ENCODE results near the gene LZTS2. TPM values are rescaled to one million over a fixed set of nuclear protein-coding genes. Genes with fewer than 3 reads are reported as not detected.

LZTS2 gene
- total RNA-seq, 1 experiment from 2014 or later: 93.0 TPM

- intact Hi-C loops (cut with micrococcal nuclease): no loop called here
Observed at GRCh38 chr10:101035916-101036702, 36.5 kb downstream of the LZTS2 start.

More at GRCh38 chr10:101035916-101036702, 36.5 kb downstream of the LZTS2 start:
- ChIA-PET RAD21 (ENCODE audit: low non-redundant PET in 1 of 2, low total read pairs in 2 of 2, uncharacterized antibody in 2 of 2, unreplicated experiment in 2 of 2) (no interaction called here), CTCF (no interaction called here), POLR2A (no interaction called here)
- no peak for DNase-seq (ENCODE audit: low read depth, low spot score)
- BruUV-seq (replicated peaks): no TSS peak
- no peaks in the 10 kb centered on the region for H3K9me2 ChIP-seq (ENCODE audit: insufficient read depth)
- H3K9me3 ChIP-seq (ENCODE audit: control insufficient read depth in 1 of 2, insufficient read depth in 1 of 2, low read depth in 1 of 2, low read length in 2 of 2): no peaks in the 10 kb centered on the region
- H3K27me3 ChIP-seq (ENCODE audit: insufficient read depth, low read length): no peaks in the 10 kb centered on the region
- H3K27ac ChIP-seq (ENCODE audit: low read depth, low read length): no peak overlapping the region
- no peak overlapping the region for H3K4me2 ChIP-seq (ENCODE audit: low read length)
- H3K79me2 ChIP-seq (ENCODE audit: insufficient read depth, low read length): peaks cover 12% of the 10 kb centered on the region
- no peak for ATAC-seq
- no peak overlapping the region for H3K4me3 ChIP-seq (replicated peaks in 1 of 2; ENCODE audit: low read depth in 1 of 2, low read length in 2 of 2)
- peaks cover 15 to 30% of the 10 kb centered on the region in 2 experiments for H3K4me1 ChIP-seq (ENCODE audit: control insufficient read depth in 1 of 2, insufficient read depth in 2 of 2, low read length in 2 of 2)
- H2AFZ ChIP-seq (ENCODE audit: low read depth, low read length, poor library complexity, severe bottlenecking): no peak overlapping the region
- no peak overlapping the region for H3K9ac ChIP-seq (ENCODE audit: low read length)
- H3K36me3 ChIP-seq (ENCODE audit: control insufficient read depth in 1 of 2, insufficient read depth in 2 of 2, low read length in 2 of 2): peaks cover 22 to 43% of the 10 kb centered on the region in 2 experiments
- H4K20me1 ChIP-seq (ENCODE audit: insufficient read depth): no peaks in the 10 kb centered on the region
- no peak for TF ChIP-seq POLR2A (IDR thresholded peaks at IDR 0.05; ENCODE audit: borderline replicate concordance, extremely low read depth, insufficient read depth, insufficient read length)
- TF ChIP-seq ZBTB33 (IDR thresholded peaks at IDR 0.05; ENCODE audit: extremely low read depth, insufficient replicate concordance, low read length): no peak
- TF ChIP-seq CBX3 (IDR thresholded peaks at IDR 0.05; ENCODE audit: low read depth): no peak
- TF ChIP-seq RAD21 (IDR thresholded peaks at IDR 0.05; ENCODE audit: low read depth): no peak
- no peak for TF ChIP-seq CEBPB (IDR thresholded peaks at IDR 0.05; ENCODE audit: low read depth)
- no peak for TF ChIP-seq EZH2phosphoT487 (IDR thresholded peaks at IDR 0.05; ENCODE audit: borderline replicate concordance)
- TF ChIP-seq POLR2AphosphoS5 (IDR thresholded peaks at IDR 0.05; ENCODE audit: low read depth, low read length): no peak
- TF ChIP-seq TCF7L2 (IDR thresholded peaks at IDR 0.05; ENCODE audit: borderline replicate concordance, extremely low read depth, insufficient read depth, insufficient read length): no peak
- no peak for TF ChIP-seq YY1 (IDR thresholded peaks at IDR 0.05; ENCODE audit: extremely low read depth, insufficient replicate concordance, low read depth, low read length)
- TF ChIP-seq EGR1 (IDR thresholded peaks at IDR 0.05; ENCODE audit: low read depth): no peak
- no peak for TF ChIP-seq ELF1 (IDR thresholded peaks at IDR 0.05; ENCODE audit: borderline replicate concordance, low read depth)
- no peak for TF ChIP-seq ATF3 (IDR thresholded peaks at IDR 0.05)
- no peak for TF ChIP-seq FOSL1 (IDR thresholded peaks at IDR 0.05; ENCODE audit: low read depth)
- no peak for TF ChIP-seq SIN3A (IDR thresholded peaks at IDR 0.05; ENCODE audit: low read depth)
- TF ChIP-seq SP1 (IDR thresholded peaks at IDR 0.05; ENCODE audit: low read depth): no peak
- TF ChIP-seq ZFX (IDR thresholded peaks at IDR 0.05): no peak
- TF ChIP-seq, protein P1, sequence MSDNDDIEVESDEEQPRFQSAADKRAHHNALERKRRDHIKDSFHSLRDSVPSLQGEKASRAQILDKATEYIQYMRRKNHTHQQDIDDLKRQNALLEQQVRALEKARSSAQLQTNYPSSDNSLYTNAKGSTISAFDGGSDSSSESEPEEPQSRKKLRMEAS (IDR thresholded peaks at IDR 0.05): no peak
- TF ChIP-seq, protein P2, sequence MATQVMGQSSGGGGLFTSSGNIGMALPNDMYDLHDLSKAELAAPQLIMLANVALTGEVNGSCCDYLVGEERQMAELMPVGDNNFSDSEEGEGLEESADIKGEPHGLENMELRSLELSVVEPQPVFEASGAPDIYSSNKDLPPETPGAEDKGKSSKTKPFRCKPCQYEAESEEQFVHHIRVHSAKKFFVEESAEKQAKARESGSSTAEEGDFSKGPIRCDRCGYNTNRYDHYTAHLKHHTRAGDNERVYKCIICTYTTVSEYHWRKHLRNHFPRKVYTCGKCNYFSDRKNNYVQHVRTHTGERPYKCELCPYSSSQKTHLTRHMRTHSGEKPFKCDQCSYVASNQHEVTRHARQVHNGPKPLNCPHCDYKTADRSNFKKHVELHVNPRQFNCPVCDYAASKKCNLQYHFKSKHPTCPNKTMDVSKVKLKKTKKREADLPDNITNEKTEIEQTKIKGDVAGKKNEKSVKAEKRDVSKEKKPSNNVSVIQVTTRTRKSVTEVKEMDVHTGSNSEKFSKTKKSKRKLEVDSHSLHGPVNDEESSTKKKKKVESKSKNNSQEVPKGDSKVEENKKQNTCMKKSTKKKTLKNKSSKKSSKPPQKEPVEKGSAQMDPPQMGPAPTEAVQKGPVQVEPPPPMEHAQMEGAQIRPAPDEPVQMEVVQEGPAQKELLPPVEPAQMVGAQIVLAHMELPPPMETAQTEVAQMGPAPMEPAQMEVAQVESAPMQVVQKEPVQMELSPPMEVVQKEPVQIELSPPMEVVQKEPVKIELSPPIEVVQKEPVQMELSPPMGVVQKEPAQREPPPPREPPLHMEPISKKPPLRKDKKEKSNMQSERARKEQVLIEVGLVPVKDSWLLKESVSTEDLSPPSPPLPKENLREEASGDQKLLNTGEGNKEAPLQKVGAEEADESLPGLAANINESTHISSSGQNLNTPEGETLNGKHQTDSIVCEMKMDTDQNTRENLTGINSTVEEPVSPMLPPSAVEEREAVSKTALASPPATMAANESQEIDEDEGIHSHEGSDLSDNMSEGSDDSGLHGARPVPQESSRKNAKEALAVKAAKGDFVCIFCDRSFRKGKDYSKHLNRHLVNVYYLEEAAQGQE (IDR thresholded peaks at IDR 0.05; ENCODE audit: low read depth): no peak
- TF ChIP-seq, protein P3, sequence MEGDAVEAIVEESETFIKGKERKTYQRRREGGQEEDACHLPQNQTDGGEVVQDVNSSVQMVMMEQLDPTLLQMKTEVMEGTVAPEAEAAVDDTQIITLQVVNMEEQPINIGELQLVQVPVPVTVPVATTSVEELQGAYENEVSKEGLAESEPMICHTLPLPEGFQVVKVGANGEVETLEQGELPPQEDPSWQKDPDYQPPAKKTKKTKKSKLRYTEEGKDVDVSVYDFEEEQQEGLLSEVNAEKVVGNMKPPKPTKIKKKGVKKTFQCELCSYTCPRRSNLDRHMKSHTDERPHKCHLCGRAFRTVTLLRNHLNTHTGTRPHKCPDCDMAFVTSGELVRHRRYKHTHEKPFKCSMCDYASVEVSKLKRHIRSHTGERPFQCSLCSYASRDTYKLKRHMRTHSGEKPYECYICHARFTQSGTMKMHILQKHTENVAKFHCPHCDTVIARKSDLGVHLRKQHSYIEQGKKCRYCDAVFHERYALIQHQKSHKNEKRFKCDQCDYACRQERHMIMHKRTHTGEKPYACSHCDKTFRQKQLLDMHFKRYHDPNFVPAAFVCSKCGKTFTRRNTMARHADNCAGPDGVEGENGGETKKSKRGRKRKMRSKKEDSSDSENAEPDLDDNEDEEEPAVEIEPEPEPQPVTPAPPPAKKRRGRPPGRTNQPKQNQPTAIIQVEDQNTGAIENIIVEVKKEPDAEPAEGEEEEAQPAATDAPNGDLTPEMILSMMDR (IDR thresholded peaks at IDR 0.05 in 2 of 3, conservative IDR thresholded peaks at IDR 0.05 in 1 of 3; ENCODE audit: borderline replicate concordance in 1 of 3, insufficient read depth in 1 of 3, low read depth in 2 of 3, low read length in 2 of 3): no peak
- no peak for TF ChIP-seq EZH2 (IDR thresholded peaks at IDR 0.05)
